Measurements from ENCODE around the gene EXOSC7.

GRCh38 chr3:44989636-44990373, 13.8 kb downstream of the EXOSC7 start:
- TF ChIP-seq CTCF (IDR thresholded peaks at IDR 0.05) = no peak
- no peak for TF ChIP-seq POLR2AphosphoS5 (IDR thresholded peaks at IDR 0.05)
- TF ChIP-seq POLR2A (IDR thresholded peaks at IDR 0.05) = no peak
- no peak for TF ChIP-seq EP300 (IDR thresholded peaks at IDR 0.05)
